ENCODE data around the gene VSIG10. TPM values are rescaled to one million over a fixed set of nuclear protein-coding genes. Genes with fewer than 3 reads are reported as not detected.

The VSIG10 gene
- polyA plus RNA-seq, 1 donor (not counting 4 experiments of a cell fraction or from before 2014, with no cell fraction given), result 11.4 TPM

DNA sequence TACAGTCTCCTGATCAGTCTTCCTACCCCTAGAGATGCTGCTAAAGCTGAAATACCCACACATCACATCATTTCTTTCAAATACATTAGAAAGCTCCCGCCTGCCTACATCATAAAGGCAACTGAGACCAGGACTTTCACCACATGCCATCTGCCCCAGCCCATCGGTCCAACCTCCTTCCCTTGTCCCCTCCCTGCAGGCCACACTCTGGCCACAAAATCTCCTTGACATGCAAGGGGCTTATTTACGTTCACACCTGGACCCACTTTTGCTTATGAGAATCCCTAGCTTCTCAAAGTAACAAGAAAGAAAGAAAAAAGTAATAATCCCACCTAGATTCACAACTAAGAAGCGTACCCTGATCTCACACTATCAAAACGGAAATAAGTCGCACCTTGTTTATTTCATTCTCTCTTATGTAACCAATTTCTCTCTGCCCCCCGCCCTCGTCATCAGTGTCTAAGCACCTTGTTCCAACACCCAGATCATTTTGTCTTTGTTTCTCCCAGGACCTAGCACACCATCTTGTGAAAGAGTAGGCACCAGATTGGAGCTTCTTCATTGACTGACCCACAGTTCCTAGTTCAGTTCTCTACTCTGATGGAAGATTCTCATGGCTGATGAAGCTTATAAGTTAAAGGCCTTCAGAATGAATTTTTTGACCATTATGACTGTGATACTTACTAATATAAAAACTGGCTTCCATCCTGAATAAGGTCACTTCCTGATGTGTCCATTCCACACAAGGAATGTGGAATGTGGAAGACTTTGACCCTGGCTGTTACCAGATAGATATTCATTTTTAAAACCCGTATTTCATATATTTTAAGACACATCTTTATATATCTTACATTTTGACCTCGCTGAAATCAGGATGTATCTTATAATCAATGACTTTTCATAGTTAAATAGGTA lies 50.5 kb downstream of the VSIG10 start:
- Histone ChIP-seq H4K20me1 (ENCODE audit: control insufficient read depth, extremely low read depth, insufficient read depth, low read length) (no peaks in the 10 kb centered on the region), H3K9me1 (ENCODE audit: control insufficient read depth, extremely low read depth, insufficient read depth, low read length) (no peaks in the 10 kb centered on the region), H3K79me2 (ENCODE audit: control insufficient read depth, insufficient read depth, low read length) (peaks cover 32% of the 10 kb centered on the region), H2AFZ (ENCODE audit: control insufficient read depth, low read length) (no peak overlapping the region), H3K9ac (ENCODE audit: control insufficient read depth, extremely low read depth, insufficient read depth, low read length) (peak overlapping the region; percentile 28), H3K4me2 (ENCODE audit: control insufficient read depth, extremely low read depth, insufficient read depth, low read depth, low read length) (peak overlapping the region; percentile 19), H3K36me3 (ENCODE audit: control insufficient read depth in 2 of 2, extremely low read depth in 1 of 2, insufficient read depth in 2 of 2, low read length in 2 of 2) (peaks cover 6 to 8% of the 10 kb centered on the region in 2 experiments), H3K27ac (ENCODE audit: control insufficient read depth, insufficient read depth, low read length) (peak overlapping the region; percentile 54), H3K4me3 (ENCODE audit: control insufficient read depth in 2 of 3, extremely low read depth in 1 of 3, insufficient read depth in 2 of 3, low read depth in 1 of 3, low read length in 3 of 3) (no peak overlapping the region), H3K4me1 (ENCODE audit: control insufficient read depth, extremely low read depth, insufficient read depth, low read length) (peaks cover 16% of the 10 kb centered on the region), H3K27me3 (ENCODE audit: control insufficient read depth, extremely low read depth, insufficient read depth, low read length) (no peaks in the 10 kb centered on the region), H3K9me3 (ENCODE audit: control insufficient read depth, low read depth, low read length) (no peaks in the 10 kb centered on the region)
- no peak for TF ChIP-seq EZH2 (IDR thresholded peaks at IDR 0.05; ENCODE audit: low read length)
- TF ChIP-seq, protein P1, sequence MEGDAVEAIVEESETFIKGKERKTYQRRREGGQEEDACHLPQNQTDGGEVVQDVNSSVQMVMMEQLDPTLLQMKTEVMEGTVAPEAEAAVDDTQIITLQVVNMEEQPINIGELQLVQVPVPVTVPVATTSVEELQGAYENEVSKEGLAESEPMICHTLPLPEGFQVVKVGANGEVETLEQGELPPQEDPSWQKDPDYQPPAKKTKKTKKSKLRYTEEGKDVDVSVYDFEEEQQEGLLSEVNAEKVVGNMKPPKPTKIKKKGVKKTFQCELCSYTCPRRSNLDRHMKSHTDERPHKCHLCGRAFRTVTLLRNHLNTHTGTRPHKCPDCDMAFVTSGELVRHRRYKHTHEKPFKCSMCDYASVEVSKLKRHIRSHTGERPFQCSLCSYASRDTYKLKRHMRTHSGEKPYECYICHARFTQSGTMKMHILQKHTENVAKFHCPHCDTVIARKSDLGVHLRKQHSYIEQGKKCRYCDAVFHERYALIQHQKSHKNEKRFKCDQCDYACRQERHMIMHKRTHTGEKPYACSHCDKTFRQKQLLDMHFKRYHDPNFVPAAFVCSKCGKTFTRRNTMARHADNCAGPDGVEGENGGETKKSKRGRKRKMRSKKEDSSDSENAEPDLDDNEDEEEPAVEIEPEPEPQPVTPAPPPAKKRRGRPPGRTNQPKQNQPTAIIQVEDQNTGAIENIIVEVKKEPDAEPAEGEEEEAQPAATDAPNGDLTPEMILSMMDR (optimal IDR thresholded peaks at IDR 0.05 in 1 of 3, IDR thresholded peaks at IDR 0.05 in 1 of 3, conservative IDR thresholded peaks at IDR 0.05 in 1 of 3; ENCODE audit: extremely low read depth in 1 of 3, insufficient read depth in 2 of 3, low read length in 3 of 3), result no peak
- no peak for FAIRE-seq
- dilution Hi-C loops (cut with MboI; ENCODE audit: extremely low pct_ligation_motif_present, low sequenced_read_pairs), result no loop called here
- DNase-seq (ENCODE audit: low read depth, low spot score), result no peak

DNA sequence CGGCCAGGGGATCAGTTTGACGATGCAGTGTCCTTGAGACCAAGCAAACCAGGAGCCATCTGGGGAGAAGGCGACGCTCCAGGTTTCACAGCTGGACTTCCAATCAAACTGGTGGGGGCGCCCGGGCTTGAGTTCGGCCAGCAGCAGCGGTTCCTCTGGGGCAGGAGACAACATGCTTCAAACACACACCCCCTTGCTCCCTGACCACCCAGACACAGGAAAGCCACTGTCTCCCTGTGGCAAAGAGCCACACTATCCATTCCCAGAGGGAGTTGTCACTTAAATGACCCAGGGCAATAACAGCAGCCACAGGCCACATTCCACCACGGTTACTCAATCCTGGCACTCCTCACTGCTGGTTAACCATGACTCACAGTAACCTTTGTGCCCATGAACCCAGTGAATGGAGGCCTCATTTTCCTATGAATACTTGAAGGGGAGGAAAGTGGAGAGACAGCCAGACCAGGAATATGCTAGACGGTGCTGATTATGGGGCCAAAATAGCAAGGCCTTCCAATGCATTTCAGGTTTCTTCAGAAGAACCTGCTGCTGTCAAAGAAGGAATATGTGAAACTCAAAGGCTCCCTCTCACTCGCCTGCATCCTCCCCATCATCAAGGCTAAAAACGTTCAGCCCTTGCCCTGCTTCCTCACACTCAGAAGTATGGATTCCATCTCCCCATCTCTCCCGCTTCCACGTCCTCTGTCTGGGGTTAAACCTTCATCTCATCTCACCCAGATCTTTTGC lies 51.3 kb downstream of the VSIG10 start:
- Histone ChIP-seq H3K4me3 (ENCODE audit: control insufficient read depth in 2 of 3, extremely low read depth in 1 of 3, insufficient read depth in 2 of 3, low read depth in 1 of 3, low read length in 3 of 3) (peak overlapping the region in 1 of 3 experiments; percentile 3), H4K20me1 (ENCODE audit: control insufficient read depth, extremely low read depth, insufficient read depth, low read length) (no peaks in the 10 kb centered on the region), H3K4me1 (ENCODE audit: control insufficient read depth, extremely low read depth, insufficient read depth, low read length) (peaks cover 16% of the 10 kb centered on the region), H3K36me3 (ENCODE audit: control insufficient read depth in 2 of 2, extremely low read depth in 1 of 2, insufficient read depth in 2 of 2, low read length in 2 of 2) (peaks cover 6 to 10% of the 10 kb centered on the region in 2 experiments), H3K9me1 (ENCODE audit: control insufficient read depth, extremely low read depth, insufficient read depth, low read length) (no peaks in the 10 kb centered on the region), H2AFZ (ENCODE audit: control insufficient read depth, low read length) (no peak overlapping the region), H3K27ac (ENCODE audit: control insufficient read depth, insufficient read depth, low read length) (peak overlapping the region; percentile 54), H3K27me3 (ENCODE audit: control insufficient read depth, extremely low read depth, insufficient read depth, low read length) (no peaks in the 10 kb centered on the region), H3K9ac (ENCODE audit: control insufficient read depth, extremely low read depth, insufficient read depth, low read length) (peak overlapping the region; percentile 28), H3K4me2 (ENCODE audit: control insufficient read depth, extremely low read depth, insufficient read depth, low read depth, low read length) (peak overlapping the region; percentile 19), H3K79me2 (ENCODE audit: control insufficient read depth, insufficient read depth, low read length) (peaks cover 30% of the 10 kb centered on the region), H3K9me3 (ENCODE audit: control insufficient read depth, low read depth, low read length) (no peaks in the 10 kb centered on the region)
- TF ChIP-seq, protein P1 (optimal IDR thresholded peaks at IDR 0.05 in 1 of 3, IDR thresholded peaks at IDR 0.05 in 1 of 3, conservative IDR thresholded peaks at IDR 0.05 in 1 of 3; ENCODE audit: extremely low read depth in 1 of 3, insufficient read depth in 2 of 3, low read length in 3 of 3), result peak in 1 of 3 experiments; percentile 32
- TF ChIP-seq EZH2 (IDR thresholded peaks at IDR 0.05; ENCODE audit: low read length), result no peak
- dilution Hi-C loops (cut with MboI; ENCODE audit: extremely low pct_ligation_motif_present, low sequenced_read_pairs), result no loop called here
- FAIRE-seq (peak; percentile 90), DNase-seq (ENCODE audit: low read depth, low spot score) (peak; percentile 93)
